Upper lobe of left lung (tissue), 6 donors: ENCODE results near the gene ITSN2. TPM values are rescaled to one million over a fixed set of nuclear protein-coding genes. Genes with fewer than 3 reads are reported as not detected.
A peak's percentile ranks its signal among the peaks of the same experiment; 100 is the strongest.

ENCODE experiments used
- ATAC-seq, 2 donors: fragments of 200-7000 bp; cut with Tn5 transposase; one replicate each; pipeline ENCODE4 v1.9.1; 2022; ENCODE audit warnings: mild to moderate bottlenecking in 2 of 2, moderate library complexity in 2 of 2; ENCODE audit not compliant: low FRiP score in 2 of 2
- DNase-seq, 2 donors: peaks; one replicate each; pipeline ENCODE4 v3.0.0-alpha.2; 2019 to 2020
- H3K27ac ChIP-seq, 4 donors: fragments of 200-600 bp; sonication (generic); one replicate each; pipeline ENCODE4 v1.5.1; 2016 to 2019
- H3K27me3 ChIP-seq, 4 donors: fragments of 200-600 bp; sonication (generic); one replicate each; pipeline ENCODE4 v1.5.1; 2017 to 2019
- H3K36me3 ChIP-seq, 4 donors: fragments of 200-600 bp; sonication (generic); one replicate each; pipeline ENCODE4 v1.5.1; 2016 to 2019
- H3K4me1 ChIP-seq, 4 donors: fragments of 200-600 bp; sonication (generic); one replicate each; pipeline ENCODE4 v1.5.1; 2018 to 2019
- H3K4me3 ChIP-seq, 4 donors: fragments of 200-600 bp; sonication (generic); one replicate each; pipeline ENCODE4 v1.5.1; 2017 to 2019; ENCODE audit warnings: mild to moderate bottlenecking in 2 of 4, moderate library complexity in 1 of 4
- H3K9me3 ChIP-seq, 4 donors: fragments of 200-600 bp; sonication (generic); one replicate each; pipeline ENCODE4 v1.5.1; 2018 to 2019
- CTCF ChIP-seq, 6 experiments: fragments of 450-650 bp in 4 of 6; fragments of 200-600 bp in 2 of 6; sonication (generic) in 2 of 6; IDR thresholded peaks; one replicate each; pipeline ENCODE4 v1.5.1; 2016 to 2019; ENCODE audit warnings: antibody characterized with exemption in 6 of 6
- EP300 ChIP-seq, 4 donors: sonication (generic); formaldehyde crosslinking; IDR thresholded peaks; one replicate each; pipeline ENCODE4 v1.5.1; 2017; ENCODE audit warnings: antibody characterized with exemption in 4 of 4, control low read depth in 2 of 4
- POLR2A ChIP-seq, 4 donors: fragments of 450-650 bp; IDR thresholded peaks; one replicate each; pipeline ENCODE4 v1.5.1; 2016 to 2017; ENCODE audit warnings: antibody characterized with exemption in 4 of 4, mild to moderate bottlenecking in 2 of 4
- POLR2AphosphoS5 ChIP-seq, 2 donors: sonication (generic); formaldehyde crosslinking; IDR thresholded peaks; one replicate each; pipeline ENCODE4 v1.5.1; 2017; ENCODE audit warnings: antibody characterized with exemption in 2 of 2
- WGBS, 2 donors: methylation state at CpG; one replicate each; pipeline ENCODE4 v1.1.5; 2017 to 2018; 5-methylcytosine and 5-hydroxymethylcytosine counted together
- total RNA-seq, 6 donors: library from RNA; depleted of rRNA in 4 of 6; stranded (reverse); fragments of >200 nt in 4 of 6; gene quantifications; one replicate each; pipeline versions ENCODE4 v1.1.0 to v1.2.1, GENCODE V29; 2016 to 2021
- donor health status: DM: no; HTN: no; CAD: no; lungs with moderate emphysema.
- donor health status: DM: no; HTN: yes; CAD: no; lungs with severe emphysema.

Gene ITSN2
- total RNA-seq, 6 donors from 2014 or later: 73.4 to 119 (median 91.3) TPM

GRCh38 chr2:24375349-24376087 is 15.2 kb upstream of the ITSN2 start:
- Histone ChIP-seq H3K4me3 (no peak overlapping the region), H3K27ac (no peak overlapping the region), H3K27me3 (no peaks in the 10 kb centered on the region), H3K36me3 (no peaks in the 10 kb centered on the region), H3K9me3 (no peaks in the 10 kb centered on the region), H3K4me1 (no peaks in the 10 kb centered on the region)
- ATAC-seq (peak in 1 of 2 donors; percentile 71), DNase-seq (no peak)
- TF ChIP-seq CTCF (IDR thresholded peaks at IDR 0.05) (no peak), POLR2AphosphoS5 (IDR thresholded peaks at IDR 0.05) (no peak), EP300 (IDR thresholded peaks at IDR 0.05) (no peak)
- WGBS, 2 donors: 68 to 79% methylated on average over 4 to 8 of the region's 8 CpGs

GRCh38 chr2:24374301-24374700 is 14.0 kb upstream of the ITSN2 start:
- 53 to 65% methylated on average over 3 to 4 of the region's 4 CpGs for WGBS, 2 donors
- TF ChIP-seq POLR2AphosphoS5 (IDR thresholded peaks at IDR 0.05) (no peak), EP300 (IDR thresholded peaks at IDR 0.05) (no peak), CTCF (IDR thresholded peaks at IDR 0.05) (no peak), POLR2A (IDR thresholded peaks at IDR 0.05) (no peak)
- Histone ChIP-seq H3K27ac (no peak overlapping the region), H3K9me3 (no peaks in the 10 kb centered on the region), H3K4me3 (no peak overlapping the region), H3K27me3 (no peaks in the 10 kb centered on the region), H3K4me1 (no peaks in the 10 kb centered on the region), H3K36me3 (no peaks in the 10 kb centered on the region)
- ATAC-seq: no peak
- DNase-seq: no peak

DNA sequence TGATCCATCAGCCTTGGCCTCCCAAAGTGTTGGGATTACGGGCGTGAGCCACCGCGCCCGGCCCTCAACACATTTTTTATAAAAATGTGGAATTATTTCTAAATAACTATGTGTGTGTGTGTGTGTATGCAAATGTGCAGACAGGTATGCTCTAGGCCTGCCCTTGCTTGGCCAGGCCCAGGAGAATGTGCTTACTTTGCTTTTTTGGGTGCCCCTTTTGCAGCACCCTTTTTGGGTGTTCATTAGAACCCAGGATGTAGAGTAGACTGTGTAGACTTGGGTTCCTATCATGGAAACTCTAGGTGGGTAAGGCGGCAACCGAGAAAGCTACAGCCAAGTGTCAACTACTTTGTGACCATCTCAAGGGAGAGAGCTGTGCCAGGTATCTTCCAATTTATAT is 11.7 kb upstream of the ITSN2 start:
- Histone ChIP-seq H3K27me3 (no peaks in the 10 kb centered on the region), H3K27ac (no peak overlapping the region), H3K9me3 (no peaks in the 10 kb centered on the region), H3K4me1 (no peaks in the 10 kb centered on the region), H3K4me3 (no peak overlapping the region), H3K36me3 (no peaks in the 10 kb centered on the region)
- ATAC-seq: no peak
- WGBS, 2 donors: 84% methylated on average over 7 of the region's 7 CpGs
- DNase-seq: no peak
- TF ChIP-seq EP300 (IDR thresholded peaks at IDR 0.05): no peak
- TF ChIP-seq CTCF (IDR thresholded peaks at IDR 0.05): no peak
- no peak for TF ChIP-seq POLR2A (IDR thresholded peaks at IDR 0.05)
- TF ChIP-seq POLR2AphosphoS5 (IDR thresholded peaks at IDR 0.05): no peak

- 15 to 27% methylated on average over 5 of the region's 5 CpGs for WGBS, 2 donors
- H3K27ac ChIP-seq: peak overlapping the region in 2 of 4 donors; percentile 63 to 81
Observed at GRCh38 chr2:24365826-24366225, 5.5 kb upstream of the ITSN2 start.

More at GRCh38 chr2:24365826-24366225, 5.5 kb upstream of the ITSN2 start:
- no peak overlapping the region for H3K4me3 ChIP-seq
- no peak for TF ChIP-seq POLR2A (IDR thresholded peaks at IDR 0.05)
- TF ChIP-seq CTCF (IDR thresholded peaks at IDR 0.05): no peak
- no peak for TF ChIP-seq POLR2AphosphoS5 (IDR thresholded peaks at IDR 0.05)
- TF ChIP-seq EP300 (IDR thresholded peaks at IDR 0.05): no peak
- H3K4me1 ChIP-seq: peaks cover 16 to 26% (median 22%) of the 10 kb centered on the region in 4 donors
- DNase-seq (no peak), ATAC-seq (no peak)
- H3K36me3 ChIP-seq: no peaks in the 10 kb centered on the region
- H3K9me3 ChIP-seq: no peaks in the 10 kb centered on the region
- H3K27me3 ChIP-seq: no peaks in the 10 kb centered on the region
